ENCODE data around the gene C2CD4D. TPM values are rescaled to one million over a fixed set of nuclear protein-coding genes. Genes with fewer than 3 reads are reported as not detected.

Gene C2CD4D
- total RNA-seq, 1 experiment from 2014 or later = 0.77 TPM

DNA sequence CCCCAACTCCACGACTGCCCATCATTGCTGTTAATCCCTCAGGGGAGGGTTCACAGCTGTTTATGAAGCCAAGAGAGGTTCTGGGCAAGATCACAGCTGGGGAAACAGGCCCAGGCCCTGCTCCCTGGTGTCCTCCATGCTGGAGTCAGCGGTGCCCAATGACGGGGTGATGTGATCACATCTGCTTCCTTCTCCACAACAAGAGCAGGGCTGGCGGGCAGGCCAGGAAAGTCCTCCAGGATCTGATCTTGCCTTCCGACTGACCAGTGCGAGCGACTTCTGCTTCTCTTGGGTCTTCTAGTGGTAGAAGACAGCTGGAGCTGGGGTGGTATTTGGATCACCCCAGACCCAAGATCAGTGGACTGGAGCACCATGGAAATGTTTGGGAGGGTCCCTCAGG lies 33.5 kb downstream of the C2CD4D start:
- in situ Hi-C loops (cut with HindIII; ENCODE audit: low pct_unique_long_range_greater_than_20kb, low sequenced_read_pairs) = no loop called here
- no peak for DNase-seq (ENCODE audit: low read depth, low spot score)

GRCh38 chr1:151805066-151805820 lies 34.4 kb downstream of the C2CD4D start, which contains the start of gene LINGO4:
Gene LINGO4, minus strand, starts transcription at chr1:151805419. Its CDS starts 2,715 bp downstream, at chr1:151802704.
- in situ Hi-C loops (cut with HindIII; ENCODE audit: low pct_unique_long_range_greater_than_20kb, low sequenced_read_pairs) = no loop called here
- DNase-seq (ENCODE audit: low read depth, low spot score) = no peak

DNA sequence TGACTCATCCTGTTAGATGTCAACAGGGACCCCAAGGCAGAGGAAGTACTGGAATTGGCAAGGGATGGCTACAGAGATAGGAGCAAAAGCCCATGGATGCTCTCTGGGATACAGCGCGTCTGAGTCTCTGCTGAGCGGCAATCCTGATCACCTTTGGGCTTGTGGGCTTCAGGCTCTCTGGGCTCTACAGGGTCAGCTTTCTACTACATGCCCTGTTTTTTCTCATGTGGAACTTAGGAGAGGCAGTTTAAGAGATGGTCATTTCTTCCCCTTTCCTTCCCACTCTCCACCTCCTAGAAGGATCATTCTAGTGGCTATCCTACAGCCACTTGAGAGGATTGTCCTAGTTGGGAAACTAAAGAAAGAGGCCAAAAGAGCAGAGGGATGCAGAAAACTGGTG lies 35.7 kb downstream of the C2CD4D start:
- DNase-seq (ENCODE audit: low read depth, low spot score) = no peak
- in situ Hi-C loops (cut with HindIII; ENCODE audit: low pct_unique_long_range_greater_than_20kb, low sequenced_read_pairs) = no loop called here

DNA sequence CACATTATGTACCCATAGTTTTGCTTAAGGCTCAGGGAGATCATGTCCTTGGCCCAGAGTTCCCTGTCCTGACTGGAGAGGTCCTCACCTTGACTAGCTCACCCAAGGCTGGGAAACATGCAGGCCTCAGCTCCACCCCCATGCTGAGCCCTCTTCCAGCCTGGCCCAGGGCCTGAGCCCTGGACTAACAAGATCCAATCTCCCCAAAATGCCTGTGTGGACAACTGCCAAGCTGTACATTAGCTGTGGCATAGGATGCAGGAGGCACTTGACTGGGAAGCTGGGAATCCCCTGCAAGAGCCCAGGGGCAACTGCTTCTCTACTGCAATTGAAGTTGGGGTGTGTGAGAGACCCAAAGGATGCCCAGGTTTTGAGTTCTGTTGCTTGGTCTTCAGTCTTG lies 36.5 kb downstream of the C2CD4D start:
- DNase-seq (ENCODE audit: low read depth, low spot score) = no peak
- in situ Hi-C loops (cut with HindIII; ENCODE audit: low pct_unique_long_range_greater_than_20kb, low sequenced_read_pairs) = no loop called here

DNA sequence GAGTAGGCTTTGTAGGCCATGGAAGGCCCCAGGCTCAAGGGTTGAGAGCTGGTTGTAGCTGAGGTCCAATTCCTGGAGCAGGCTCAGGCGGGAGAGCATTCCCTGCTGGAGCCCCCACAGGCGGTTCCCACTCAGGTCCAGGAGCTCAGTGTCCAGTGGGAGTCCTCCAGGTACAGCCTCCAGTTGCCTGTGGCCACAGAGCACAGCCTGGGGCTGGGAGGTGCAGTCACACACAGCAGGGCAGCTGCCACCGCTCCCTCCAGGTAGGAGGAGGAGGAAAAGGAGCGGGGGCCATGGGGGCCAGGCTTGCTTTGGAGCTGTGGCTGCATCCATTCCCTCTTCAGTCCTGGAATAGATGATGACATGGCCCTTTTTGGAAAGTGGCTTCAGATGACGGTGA lies 37.2 kb downstream of the C2CD4D start:
- in situ Hi-C loops (cut with HindIII; ENCODE audit: low pct_unique_long_range_greater_than_20kb, low sequenced_read_pairs) = no loop called here

DNA sequence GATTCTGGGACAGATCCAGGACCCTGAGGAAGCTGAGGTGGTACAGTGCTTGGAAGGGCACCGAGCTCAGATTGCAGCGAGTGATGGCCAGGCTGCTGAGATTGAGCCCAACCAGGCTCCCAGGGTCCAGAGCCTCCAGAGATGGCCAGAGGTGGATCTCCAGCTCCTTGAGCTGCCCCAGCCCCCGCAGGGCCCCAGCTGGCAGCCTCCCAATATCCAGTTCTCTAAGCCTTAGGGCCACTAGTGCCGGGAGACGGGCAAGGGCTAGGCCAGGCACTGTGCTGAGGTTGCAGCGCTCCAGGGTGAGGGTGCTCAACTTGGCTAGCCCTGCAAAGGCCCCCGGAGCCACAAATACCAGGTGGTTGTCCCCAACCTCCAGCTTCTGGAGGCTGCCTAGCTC lies 37.8 kb downstream of the C2CD4D start:
- no peak for DNase-seq (ENCODE audit: low read depth, low spot score)
- in situ Hi-C loops (cut with HindIII; ENCODE audit: low pct_unique_long_range_greater_than_20kb, low sequenced_read_pairs) = no loop called here

More for the DNA sequence above, 37.2 kb downstream of the C2CD4D start:
- no peak for DNase-seq (ENCODE audit: low read depth, low spot score)

DNA sequence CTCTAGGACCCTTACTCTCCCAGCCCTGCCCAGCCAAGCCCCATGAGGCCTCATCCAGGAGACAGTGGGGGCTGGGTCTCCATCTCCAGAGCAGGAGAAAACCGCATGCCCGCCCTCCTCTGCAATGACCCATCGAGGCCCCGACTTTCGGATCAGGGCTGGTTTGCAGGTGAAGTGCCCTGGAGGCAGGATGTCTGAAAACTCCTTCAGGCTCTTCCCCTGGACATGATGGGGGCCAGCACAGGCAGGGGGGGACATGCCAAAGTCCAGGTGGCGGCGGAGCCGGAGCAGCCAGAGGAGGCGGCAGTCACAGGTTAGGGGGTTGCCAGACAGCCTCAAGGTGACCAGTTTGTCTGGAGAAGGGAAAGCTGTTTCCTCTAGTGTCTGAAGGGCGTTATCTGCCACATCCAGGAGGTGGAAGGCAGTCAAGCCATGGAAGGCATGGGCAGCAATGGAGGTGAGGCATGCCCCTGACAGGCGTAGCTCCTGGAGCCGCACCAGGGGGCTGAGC lies 38.3 kb downstream of the C2CD4D start:
- DNase-seq (ENCODE audit: low read depth, low spot score) = no peak
- in situ Hi-C loops (cut with HindIII; ENCODE audit: low pct_unique_long_range_greater_than_20kb, low sequenced_read_pairs) = no loop called here

- no peak for DNase-seq (ENCODE audit: low read depth, low spot score)
- in situ Hi-C loops (cut with HindIII; ENCODE audit: low pct_unique_long_range_greater_than_20kb, low sequenced_read_pairs) = no loop called here
These were observed 38.8 kb downstream of the C2CD4D start for GRCh38 chr1:151800830-151801229.

DNA sequence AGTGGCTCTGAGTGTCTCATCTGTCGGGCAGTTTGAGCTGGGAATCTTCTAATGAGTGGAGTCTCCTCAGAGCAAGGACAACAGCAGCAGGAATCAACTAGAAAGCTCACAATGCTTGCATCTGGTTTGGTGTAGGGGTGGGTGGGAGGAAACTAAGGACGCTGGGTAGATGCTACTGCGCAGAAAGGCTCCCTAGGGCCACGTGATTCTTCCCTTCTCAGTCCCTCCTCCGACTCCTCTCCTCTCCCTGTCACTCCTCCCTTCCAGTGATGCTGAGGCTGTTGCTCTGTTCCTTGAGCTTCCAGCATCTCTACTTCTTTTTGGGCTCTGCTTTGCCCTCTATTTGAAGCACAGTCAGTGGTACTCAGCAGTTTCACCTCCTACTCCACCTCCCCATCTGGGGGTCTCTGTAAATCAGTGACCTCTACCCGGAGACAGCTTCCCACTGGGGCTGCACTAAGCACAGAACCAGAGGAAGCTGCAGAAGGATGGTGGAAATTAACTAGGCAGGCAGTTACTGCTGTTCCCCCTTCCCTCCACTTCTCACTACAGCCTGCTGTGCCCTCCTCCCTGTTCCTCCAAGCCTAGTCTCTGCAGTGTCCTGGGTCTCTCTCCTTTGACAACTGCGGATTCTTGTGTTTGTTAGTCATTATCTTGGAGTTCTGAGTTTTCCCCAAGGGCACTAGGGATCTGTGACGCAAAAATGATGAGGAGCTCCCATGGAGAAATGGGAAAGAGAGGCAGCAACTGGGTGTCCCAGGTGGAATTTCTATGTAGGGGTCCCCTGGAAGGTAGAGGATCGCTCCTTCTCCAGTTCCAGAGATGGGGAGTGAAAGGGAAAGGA lies 40.2 kb downstream of the C2CD4D start:
- in situ Hi-C loops (cut with HindIII; ENCODE audit: low pct_unique_long_range_greater_than_20kb, low sequenced_read_pairs) = no loop called here
- peak; percentile 36 for DNase-seq (ENCODE audit: low read depth, low spot score)

- in situ Hi-C loops (cut with HindIII; ENCODE audit: low pct_unique_long_range_greater_than_20kb, low sequenced_read_pairs) = no loop called here
These were observed 41.0 kb downstream of the C2CD4D start for GRCh38 chr1:151798571-151798970.

GRCh38 chr1:151790940-151791651 lies 48.5 kb downstream of the C2CD4D start:
- in situ Hi-C loops (cut with HindIII; ENCODE audit: low pct_unique_long_range_greater_than_20kb, low sequenced_read_pairs) = no loop called here
- DNase-seq (ENCODE audit: low read depth, low spot score) = peak; percentile 37

More at GRCh38 chr1:151798571-151798970, 41.0 kb downstream of the C2CD4D start:
- DNase-seq (ENCODE audit: low read depth, low spot score) = no peak

DNA sequence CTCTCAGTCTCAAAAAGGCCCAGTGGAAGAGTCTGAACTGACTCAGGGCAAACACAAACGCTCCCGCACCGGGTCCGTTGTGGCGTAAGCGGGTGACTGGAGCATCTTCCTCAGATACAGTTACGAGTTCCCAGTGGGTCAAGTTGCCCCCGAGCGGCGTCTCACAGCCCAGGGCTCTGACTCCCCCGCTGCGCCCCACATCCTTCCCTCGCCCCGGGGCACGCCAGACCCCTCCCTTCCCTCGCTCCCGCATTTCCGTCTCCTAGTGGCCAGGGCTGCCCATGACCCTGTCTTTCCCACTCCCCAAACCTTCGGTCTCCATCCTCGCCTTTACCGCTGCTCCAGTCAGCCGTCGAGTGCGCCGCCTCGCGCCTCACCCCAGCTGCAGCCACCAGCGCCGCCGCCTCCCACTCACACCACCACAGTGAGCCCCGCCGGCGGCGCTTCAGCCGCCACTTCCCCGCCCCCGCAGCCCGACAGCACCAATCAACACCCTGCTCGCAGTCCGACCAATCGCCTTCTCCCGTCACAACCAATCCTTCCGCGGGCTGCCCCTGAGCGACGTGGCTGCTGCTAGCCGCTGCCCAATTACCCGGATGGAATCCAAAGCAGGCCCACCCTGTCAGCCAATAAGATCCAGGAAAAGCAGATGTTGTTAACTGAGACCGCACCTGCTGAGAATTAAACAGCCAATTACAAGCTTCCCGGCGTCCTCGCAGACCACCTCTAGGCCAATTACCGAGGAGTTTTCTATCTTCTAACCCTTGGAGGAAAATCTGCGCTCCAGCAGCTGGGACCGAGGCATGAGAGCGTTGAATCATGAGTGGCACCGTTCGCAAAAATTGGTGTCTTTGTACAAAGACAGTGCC lies 49.3 kb downstream of the C2CD4D start, which contains the start of gene TDRKH:
TSS of gene TDRKH (minus strand) at position 430 of the 869 bp plus-strand sequence. CDS start 7,478 bp downstream, outside the sequence.
- in situ Hi-C loops (cut with HindIII; ENCODE audit: low pct_unique_long_range_greater_than_20kb, low sequenced_read_pairs) = no loop called here

More for the DNA sequence above, 49.3 kb downstream of the C2CD4D start, which contains the start of gene TDRKH:
- DNase-seq (ENCODE audit: low read depth, low spot score) = peak; percentile 100

Small RNA genes within 50 kb of the gene (small RNA-seq; reads per million reads assigned to genes)
- 0 reads per million in 2 experiments for gene RF00019

Other genes with a start within 250 kb of the C2CD4D start
- 30.4 and 31.9 TPM in 2 replicates for gene SNX27, start 227.8 kb downstream of the C2CD4D start, total RNA-seq (2014; rRNA removed; shearing (Covaris generic))
- gene CELF3, start 123.0 kb downstream of the C2CD4D start, total RNA-seq (2014; rRNA removed; shearing (Covaris generic)) = not detected in 2 replicates
- 0.85 TPM in 1 of 2 replicates, not detected in the other for gene RIIAD1, start 118.3 kb downstream of the C2CD4D start, total RNA-seq (2014; rRNA removed; shearing (Covaris generic))
- 132 and 137 TPM in 2 replicates for gene MRPL9, start 76.3 kb downstream of the C2CD4D start, total RNA-seq (2014; rRNA removed; shearing (Covaris generic))
- 7.7 and 10.9 TPM in 2 replicates for gene TDRKH, start 49.3 kb downstream of the C2CD4D start, total RNA-seq (2014; rRNA removed; shearing (Covaris generic))
- not detected in 2 replicates for gene LINGO4, start 34.4 kb downstream of the C2CD4D start, total RNA-seq (2014; rRNA removed; shearing (Covaris generic))
- gene RORC, start 8.0 kb downstream of the C2CD4D start, total RNA-seq (2014; rRNA removed; shearing (Covaris generic)) = 0.03 TPM in 1 of 2 replicates, not detected in the other
- not detected in 2 replicates for gene THEM5, start 13.9 kb upstream of the C2CD4D start, total RNA-seq (2014; rRNA removed; shearing (Covaris generic))
- gene THEM4, start 69.7 kb upstream of the C2CD4D start, total RNA-seq (2014; rRNA removed; shearing (Covaris generic)) = 117 and 125 TPM in 2 replicates
- gene S100A10, start 154.0 kb upstream of the C2CD4D start, total RNA-seq (2014; rRNA removed; shearing (Covaris generic)) = 89.9 and 118 TPM in 2 replicates
- gene S100A11, start 197.2 kb upstream of the C2CD4D start, total RNA-seq (2014; rRNA removed; shearing (Covaris generic)) = 566 and 602 TPM in 2 replicates
- gene TCHHL1, start 249.2 kb upstream of the C2CD4D start, total RNA-seq (2014; rRNA removed; shearing (Covaris generic)) = not detected in 2 replicates

All from SK-MEL-5 (cell line).